Activated effector memory CD4-positive, alpha-beta T cell treated with anti-CD3 and anti-CD28 coated beads, Interleukin-2, amount 50 U/mL, for 16 hours (primary cell): Measurements from ENCODE around the gene EPB42.
A peak's percentile ranks its signal among the peaks of the same experiment; 100 is the strongest.
"Not testable (repeated sequence)": the region's sequence is repeated elsewhere in the genome, so short reads cannot be mapped to it uniquely, and the experiment has no call there.

Source experiments
- DNase-seq: peaks from one replicate; pipeline ENCODE4 v3.0.0-alpha.2; 2020

Gene EPB42

GRCh38 chr15:43210807-43211206 is 10.0 kb downstream of the EPB42 start:
- DNase-seq, result no peak

- DNase-seq, result no peak
These were observed 10.6 kb downstream of the EPB42 start for GRCh38 chr15:43210172-43210745.

- DNase-seq, result no peak
These were observed 11.6 kb downstream of the EPB42 start for GRCh38 chr15:43209059-43209824.

GRCh38 chr15:43208052-43209002 is 12.5 kb downstream of the EPB42 start:
- DNase-seq, result no peak

- DNase-seq, result no peak
These were observed 13.8 kb downstream of the EPB42 start for GRCh38 chr15:43207024-43207423.

- DNase-seq, result no peak
These were observed 14.8 kb downstream of the EPB42 start for GRCh38 chr15:43206054-43206453.

- peak; percentile 82 for DNase-seq
These were observed 16.6 kb downstream of the EPB42 start for GRCh38 chr15:43204016-43204901.

- no peak for DNase-seq
These were observed 20.8 kb downstream of the EPB42 start for GRCh38 chr15:43199945-43200488.

- DNase-seq, result no peak
These were observed 21.8 kb downstream of the EPB42 start for GRCh38 chr15:43198992-43199391.

- not testable (repeated sequence) for DNase-seq
These were observed 22.3 kb downstream of the EPB42 start for GRCh38 chr15:43198556-43198955.

GRCh38 chr15:43197773-43198172 is 23.0 kb downstream of the EPB42 start:
- not testable (repeated sequence) for DNase-seq

GRCh38 chr15:43196760-43197548 is 23.9 kb downstream of the EPB42 start:
- no peak for DNase-seq

GRCh38 chr15:43194795-43195194 is 26.0 kb downstream of the EPB42 start:
- DNase-seq, result no peak

GRCh38 chr15:43193710-43194109 is 27.1 kb downstream of the EPB42 start:
- DNase-seq, result no peak

- no peak for DNase-seq
These were observed 30.6 kb downstream of the EPB42 start for GRCh38 chr15:43190178-43190577.

- DNase-seq, result no peak
These were observed 31.5 kb downstream of the EPB42 start for GRCh38 chr15:43189296-43189695.

GRCh38 chr15:43187544-43188155 is 33.2 kb downstream of the EPB42 start:
- no peak for DNase-seq

- no peak for DNase-seq
These were observed 34.8 kb downstream of the EPB42 start for GRCh38 chr15:43186003-43186353.

GRCh38 chr15:43185157-43186002 is 35.4 kb downstream of the EPB42 start, which contains the start of gene CCNDBP1:
Gene CCNDBP1 (plus strand): TSS chr15:43185403. CDS start chr15:43185499, 96 bp downstream.
- DNase-seq, result peak; percentile 95
